ENCODE results near the gene RBP5. TPM values are rescaled to one million over a fixed set of nuclear protein-coding genes. Genes with fewer than 3 reads are reported as not detected.

The RBP5 gene
- total RNA-seq, 1 experiment from 2014 or later = 2.7 TPM

DNA sequence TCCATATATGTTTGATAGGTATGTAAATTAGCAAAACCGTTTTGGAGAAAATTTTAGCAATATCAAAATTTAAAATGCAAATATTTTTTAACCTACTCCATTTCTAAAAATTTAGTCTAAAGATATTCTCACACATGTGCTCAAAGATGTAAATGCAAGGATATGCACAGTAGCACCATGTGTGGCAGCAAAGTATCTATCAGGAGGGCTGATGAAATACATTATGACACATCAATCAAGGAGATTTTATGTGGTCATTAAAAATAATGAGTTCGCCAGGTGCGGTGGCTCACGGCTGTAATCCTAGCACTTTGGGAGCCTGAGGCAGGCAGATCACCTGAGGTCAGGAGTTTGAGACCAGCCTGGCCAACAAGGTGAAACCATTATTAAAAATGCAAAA, 28.4 kb downstream of the RBP5 start:
- no peaks in the 10 kb centered on the region for H3K9me3 ChIP-seq (ENCODE audit: control insufficient read depth, low read depth, low read length)
- WGBS (ENCODE audit: extremely low coverage, insufficient read length, low lambda C conversion rate) = no CpG with 5 or more reads among the region's 4 CpGs
- H2BK20ac ChIP-seq (ENCODE audit: low read depth, low read length, poor library complexity, severe bottlenecking) = no peak overlapping the region
- H3K4me1 ChIP-seq (ENCODE audit: insufficient read depth, low read length) = peaks cover 2% of the 10 kb centered on the region; the same call in 1 of the 2 replicates
- H4K5ac ChIP-seq (ENCODE audit: insufficient read length, low read depth, low read length) = no peak overlapping the region
- DNase-seq = no peak
- no peak overlapping the region for H2BK5ac ChIP-seq (ENCODE audit: insufficient read length, low read length)
- H3K27ac ChIP-seq (ENCODE audit: insufficient read length, low read depth, low read length) = no peak overlapping the region
- no peak for TF ChIP-seq CTCF (conservative IDR thresholded peaks at IDR 0.05)
- no peaks in the 10 kb centered on the region for H3K23me2 ChIP-seq (ENCODE audit: insufficient read length, low read depth, low read length, poor library complexity, severe bottlenecking)
- H3T11ph ChIP-seq (ENCODE audit: low read length) = no peak overlapping the region
- Mint-ChIP-seq H3K4me1 (peaks cover 8 to 11% of the 10 kb centered on the region in 2 experiments), H3K27me3 (ENCODE audit: low read depth) (no peaks in the 10 kb centered on the region), H3K36me3 (ENCODE audit: insufficient read depth in 1 of 3, low read depth in 3 of 3) (peaks cover 7 to 30% (median 17%) of the 10 kb centered on the region in 3 experiments; a peak in 6 of 7 replicates), H3K4me3 (no peak overlapping the region), H3K27ac (no peak overlapping the region), H3K9me3 (no peaks in the 10 kb centered on the region)
- H3K23ac ChIP-seq (ENCODE audit: insufficient read length, low read depth, low read length) = no peak overlapping the region
- no peaks in the 10 kb centered on the region for H3K27me3 ChIP-seq (ENCODE audit: insufficient read depth, low read length)
- no peak overlapping the region for H2BK120ac ChIP-seq (ENCODE audit: low read depth, low read length, poor library complexity, severe bottlenecking)
- no peaks in the 10 kb centered on the region for H4K20me1 ChIP-seq (ENCODE audit: control insufficient read depth, insufficient read depth, insufficient read length)
- no peak overlapping the region for H2AFZ ChIP-seq (ENCODE audit: low read length)
- no peak overlapping the region for H4K8ac ChIP-seq (replicated peaks; ENCODE audit: insufficient read length, low read depth, low read length)
- H2BK12ac ChIP-seq (ENCODE audit: insufficient read length, low read depth, low read length) = no peak overlapping the region
- no peak overlapping the region for H3K4ac ChIP-seq (ENCODE audit: low read depth, low read length)
- no peak overlapping the region for H3K4me2 ChIP-seq (ENCODE audit: insufficient read depth, insufficient read length, low read length)
- no peak overlapping the region for H2BK15ac ChIP-seq (ENCODE audit: low read depth, low read length)
- H4K91ac ChIP-seq (ENCODE audit: insufficient read length, low read depth, low read length) = no peak overlapping the region
- no peak overlapping the region for H3K9ac ChIP-seq (ENCODE audit: extremely low read depth, insufficient read length, low read length)
- no peaks in the 10 kb centered on the region for H3K79me2 ChIP-seq (ENCODE audit: insufficient read depth, low read length)
- no peak overlapping the region for H2AK5ac ChIP-seq (ENCODE audit: insufficient read length, low read length)
- no peak overlapping the region for H3K18ac ChIP-seq (ENCODE audit: insufficient read length, low read depth, low read length)
- no peak overlapping the region for H3K56ac ChIP-seq (ENCODE audit: insufficient read length, low read depth, low read length)
- H3K79me1 ChIP-seq (ENCODE audit: insufficient read depth, low read depth, low read length, poor library complexity, severe bottlenecking) = no peaks in the 10 kb centered on the region
- H3K14ac ChIP-seq (ENCODE audit: insufficient read depth, low read length) = no peak overlapping the region
